Tibial artery (tissue), 4 donors: ENCODE measurements around the gene AGXT.
A peak's percentile ranks its signal among the peaks of the same experiment; 100 is the strongest.

Experiments used
- DNase-seq, 2 donors: peaks; one replicate each; pipeline ENCODE4 v3.0.0-alpha.2; 2019
- H3K27ac ChIP-seq, 2 donors: fragments of 200-600 bp; sonication (generic) in 1 of 2; 1 replicate in 1 of 2; 2 replicates in 1 of 2; pipeline ENCODE4 v1.5.1; 2018 to 2019; ENCODE audit warnings: mild to moderate bottlenecking in 1 of 2
- H3K27me3 ChIP-seq, 2 donors: fragments of 200-600 bp; sonication (generic) in 1 of 2; one replicate each; pipeline versions ENCODE4 v1.5.1 to v1.6.0; 2016 to 2019
- H3K36me3 ChIP-seq, 3 donors: fragments of 200-600 bp; sonication (generic) in 2 of 3; one replicate each; pipeline ENCODE4 v1.5.1; 2016 to 2019; ENCODE audit warnings: mild to moderate bottlenecking in 2 of 3
- H3K4me1 ChIP-seq, 4 donors: fragments of 200-600 bp; sonication (generic) in 2 of 4; 1 replicate in 3 of 4; 2 replicates in 1 of 4; pipeline ENCODE4 v1.5.1; 2016 to 2019
- H3K4me3 ChIP-seq, 2 donors: fragments of 200-600 bp; sonication (generic) in 1 of 2; 1 replicate in 1 of 2; 2 replicates in 1 of 2; pipeline ENCODE4 v1.5.1; 2018 to 2019; ENCODE audit warnings: mild to moderate bottlenecking in 2 of 2
- H3K9me3 ChIP-seq, 3 donors: fragments of 200-600 bp; sonication (generic) in 1 of 3; one replicate each; pipeline ENCODE4 v1.5.1; 2016 to 2019
- intact Hi-C: fragments of 100-400 bp; cut with DNase I; formaldehyde crosslinking; loops from one replicate; pipeline ENCODE4 v1.15.0; 2023; ENCODE audit warnings: low total_unique reads
- TF ChIP-seq, protein P1 (sequence below), 2 experiments: fragments of 200-600 bp in 1 of 2; fragments of 450-650 bp in 1 of 2; IDR thresholded peaks; one replicate each; pipeline ENCODE4 v1.5.1; 2017 to 2019; ENCODE audit warnings: antibody characterized with exemption in 2 of 2, mild to moderate bottlenecking in 1 of 2, moderate library complexity in 1 of 2

The AGXT gene

DNA sequence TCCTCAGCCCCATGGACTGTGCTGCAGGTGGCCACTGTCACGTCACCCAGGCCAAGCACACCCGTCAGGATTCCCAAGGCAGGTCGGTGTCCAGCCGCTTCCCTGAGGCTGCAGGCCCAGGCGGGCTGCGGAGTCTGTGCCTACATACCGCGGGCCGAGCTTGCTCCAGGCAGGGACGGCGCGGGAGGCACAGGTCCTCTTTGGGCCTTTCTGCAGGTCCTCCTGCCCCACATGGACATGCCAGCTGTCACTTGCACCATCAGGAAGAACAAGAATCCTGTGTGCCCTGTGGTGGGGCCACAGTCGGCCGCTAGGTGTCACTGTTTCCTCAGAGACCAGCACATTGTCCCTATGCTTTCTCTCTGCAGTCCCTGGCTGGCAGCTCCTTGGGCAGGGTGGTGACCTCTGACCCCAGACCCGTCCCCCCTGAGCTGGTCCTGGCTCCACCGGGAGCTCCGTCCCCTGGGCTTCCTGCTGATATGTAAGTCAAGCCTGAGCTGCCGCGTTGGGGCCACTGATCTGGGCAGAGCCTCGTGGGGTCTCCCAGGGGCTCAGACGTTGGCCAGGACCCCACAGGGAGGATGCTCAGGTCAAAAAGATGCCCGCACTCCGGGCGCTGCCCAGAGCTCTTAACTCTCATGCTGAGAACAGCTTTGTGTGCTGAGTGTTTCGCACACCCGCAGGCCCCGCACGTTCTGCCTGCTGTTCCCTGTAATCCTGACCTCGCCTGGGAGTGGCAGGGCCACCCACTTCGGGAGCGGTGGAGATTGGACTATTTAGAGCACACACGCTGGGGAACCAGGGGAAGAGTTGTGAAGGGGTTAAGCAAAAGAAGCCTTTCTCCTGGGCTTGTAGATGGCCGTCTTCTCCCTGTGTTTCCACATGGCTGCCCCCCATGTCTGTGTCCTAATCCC lies 17.3 kb upstream of the AGXT start:
- no peak overlapping the region for H3K4me3 ChIP-seq
- TF ChIP-seq, protein P1, sequence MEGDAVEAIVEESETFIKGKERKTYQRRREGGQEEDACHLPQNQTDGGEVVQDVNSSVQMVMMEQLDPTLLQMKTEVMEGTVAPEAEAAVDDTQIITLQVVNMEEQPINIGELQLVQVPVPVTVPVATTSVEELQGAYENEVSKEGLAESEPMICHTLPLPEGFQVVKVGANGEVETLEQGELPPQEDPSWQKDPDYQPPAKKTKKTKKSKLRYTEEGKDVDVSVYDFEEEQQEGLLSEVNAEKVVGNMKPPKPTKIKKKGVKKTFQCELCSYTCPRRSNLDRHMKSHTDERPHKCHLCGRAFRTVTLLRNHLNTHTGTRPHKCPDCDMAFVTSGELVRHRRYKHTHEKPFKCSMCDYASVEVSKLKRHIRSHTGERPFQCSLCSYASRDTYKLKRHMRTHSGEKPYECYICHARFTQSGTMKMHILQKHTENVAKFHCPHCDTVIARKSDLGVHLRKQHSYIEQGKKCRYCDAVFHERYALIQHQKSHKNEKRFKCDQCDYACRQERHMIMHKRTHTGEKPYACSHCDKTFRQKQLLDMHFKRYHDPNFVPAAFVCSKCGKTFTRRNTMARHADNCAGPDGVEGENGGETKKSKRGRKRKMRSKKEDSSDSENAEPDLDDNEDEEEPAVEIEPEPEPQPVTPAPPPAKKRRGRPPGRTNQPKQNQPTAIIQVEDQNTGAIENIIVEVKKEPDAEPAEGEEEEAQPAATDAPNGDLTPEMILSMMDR (IDR thresholded peaks at IDR 0.05): peak; percentile 90 to 95

DNA sequence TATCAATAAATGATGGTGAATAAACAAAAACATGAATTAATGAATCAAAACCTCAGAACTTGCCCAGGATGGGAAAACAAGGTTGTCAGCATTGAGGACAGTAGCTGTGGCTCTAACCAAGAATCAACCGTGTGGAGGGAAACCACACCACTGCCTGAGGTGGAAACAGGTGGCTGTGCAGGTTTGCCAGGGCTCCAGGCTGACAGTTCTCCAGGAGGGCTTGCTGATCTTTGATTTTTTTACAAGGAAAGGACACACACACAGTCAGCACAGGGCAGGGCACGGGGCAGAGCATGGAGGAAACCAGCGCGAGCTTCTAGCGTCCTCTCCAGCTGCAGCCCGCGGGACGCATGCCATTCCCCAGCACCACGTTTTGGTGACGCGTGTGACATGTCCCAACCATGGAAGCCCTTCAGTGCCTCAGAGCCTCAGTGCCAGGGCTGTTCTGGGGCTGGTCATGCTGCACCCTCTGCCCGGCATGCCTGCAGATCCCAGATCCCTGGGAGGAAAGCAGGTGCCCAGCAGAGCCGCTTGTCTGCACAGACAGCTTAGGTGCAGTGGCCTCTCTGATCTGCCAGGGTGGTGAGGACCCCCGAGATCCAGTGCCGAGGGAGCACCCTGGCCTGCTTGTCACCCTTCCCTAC lies 15.8 kb upstream of the AGXT start:
- Histone ChIP-seq H3K4me3 (no peak overlapping the region), H3K9me3 (no peaks in the 10 kb centered on the region), H3K27ac (no peak overlapping the region), H3K36me3 (no peaks in the 10 kb centered on the region), H3K4me1 (no peaks in the 10 kb centered on the region), H3K27me3 (peaks cover 0 to 44% of the 10 kb centered on the region in 2 donors)
- intact Hi-C loops: loop anchor here (5.0 kb wide), 1 partner anchor 1025 kb away; no protein-coding TSS in a partner anchor
- TF ChIP-seq, protein P1 (IDR thresholded peaks at IDR 0.05): no peak
- no peak for DNase-seq

More for the DNA sequence above, 17.3 kb upstream of the AGXT start:
- H3K9me3 ChIP-seq: no peaks in the 10 kb centered on the region
- H3K27ac ChIP-seq: no peak overlapping the region
- no peaks in the 10 kb centered on the region for H3K36me3 ChIP-seq
- peak; percentile 84 to 86 for DNase-seq
- intact Hi-C loops: loop anchor here (5.0 kb wide), 1 partner anchor 1026 kb away; no protein-coding TSS in a partner anchor
- H3K27me3 ChIP-seq: peaks cover 0 to 32% of the 10 kb centered on the region in 2 donors
- no peaks in the 10 kb centered on the region for H3K4me1 ChIP-seq

GRCh38 chr2:240855670-240856069 lies 13.0 kb upstream of the AGXT start:
- no peaks in the 10 kb centered on the region for H3K36me3 ChIP-seq
- DNase-seq: no peak
- no peak overlapping the region for H3K4me3 ChIP-seq
- H3K27ac ChIP-seq: no peak overlapping the region
- TF ChIP-seq, protein P1 (IDR thresholded peaks at IDR 0.05): no peak
- H3K27me3 ChIP-seq: peaks cover 0 to 34% of the 10 kb centered on the region in 2 donors
- H3K9me3 ChIP-seq: no peaks in the 10 kb centered on the region
- H3K4me1 ChIP-seq: no peaks in the 10 kb centered on the region
- intact Hi-C loops: no loop called here

DNA sequence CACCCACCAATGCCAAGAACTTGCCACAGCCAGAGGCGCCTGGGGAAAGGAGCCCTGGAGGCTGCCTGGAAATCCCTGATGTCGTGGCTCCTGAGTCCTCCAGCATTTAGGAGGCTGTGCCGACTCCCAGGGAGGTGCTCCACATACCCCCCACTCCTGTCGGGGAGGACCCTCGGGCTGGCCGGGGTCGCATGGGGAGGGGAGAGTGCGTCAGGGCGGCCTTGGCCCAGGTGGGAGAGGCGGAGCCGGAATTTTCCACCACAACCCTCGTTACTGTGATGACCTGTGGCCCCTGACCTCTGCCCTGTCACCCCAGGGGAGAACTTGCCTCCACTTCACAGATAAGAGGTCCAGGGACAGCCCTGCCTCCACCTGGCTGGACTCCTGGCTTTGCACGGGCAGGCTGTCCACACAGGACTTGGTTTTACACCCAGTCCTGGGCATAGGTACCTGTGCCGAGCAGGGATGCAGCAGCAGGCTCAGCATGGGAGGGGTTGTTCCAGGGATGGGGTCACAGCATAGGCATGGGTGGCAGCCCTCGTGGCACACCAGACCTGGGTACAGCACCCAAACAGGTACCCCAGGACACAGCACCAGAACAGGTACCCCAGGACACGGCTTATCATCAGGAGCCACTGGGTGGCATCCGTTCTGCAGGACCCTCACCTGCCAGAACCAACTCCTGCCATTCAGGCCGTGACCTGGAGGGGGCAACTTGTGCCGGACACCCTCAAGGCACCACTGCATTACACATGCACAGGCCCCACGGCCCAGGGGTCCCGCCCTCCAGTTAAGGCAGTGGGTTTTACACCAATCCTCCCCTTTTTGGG lies 12.3 kb upstream of the AGXT start:
- H3K4me1 ChIP-seq: no peaks in the 10 kb centered on the region
- TF ChIP-seq, protein P1 (IDR thresholded peaks at IDR 0.05): no peak
- H3K4me3 ChIP-seq: no peak overlapping the region
- intact Hi-C loops: no loop called here
- no peak overlapping the region for H3K27ac ChIP-seq
- H3K27me3 ChIP-seq: peaks cover 0 to 27% of the 10 kb centered on the region in 2 donors
- no peaks in the 10 kb centered on the region for H3K9me3 ChIP-seq
- no peaks in the 10 kb centered on the region for H3K36me3 ChIP-seq
- no peak for DNase-seq
